SJSA1 (cell line): Measurements from ENCODE around the gene COX7A1. TPM values are rescaled to one million over a fixed set of nuclear protein-coding genes. Genes with fewer than 3 reads are reported as not detected.
A peak's percentile ranks its signal among the peaks of the same experiment; 100 is the strongest.
"Not testable (repeated sequence)": the region's sequence is repeated elsewhere in the genome, so short reads cannot be mapped to it uniquely, and the experiment has no call there.

Experiments used
- DNase-seq, 2 experiments: peaks; one replicate each; pipeline ENCODE4 v3.0.0-alpha.2; 2015 to 2020; ENCODE audit warnings: low spot score in 2 of 2, low read depth in 1 of 2
- H3K27ac ChIP-seq: fragments of 250-450 bp; sonication (Bioruptor Pico); 2 replicates; pipeline ENCODE4 v1.5.1; 2020; ENCODE audit warnings: mild to moderate bottlenecking, moderate library complexity
- H3K27me3 ChIP-seq: fragments of 250-450 bp; sonication (Bioruptor Pico); replicated peaks from 2 replicates; pipeline ENCODE4 v1.5.1; 2020; ENCODE audit warnings: mild to moderate bottlenecking, moderate library complexity
- H3K36me3 ChIP-seq: fragments of 250-450 bp; sonication (Bioruptor Pico); 2 replicates; pipeline ENCODE4 v1.5.1; 2020; ENCODE audit warnings: mild to moderate bottlenecking
- H3K4me1 ChIP-seq: fragments of 250-450 bp; sonication (Bioruptor Pico); replicated peaks from 2 replicates; pipeline ENCODE4 v1.6.1; 2021; ENCODE audit warnings: mild to moderate bottlenecking
- H3K4me3 ChIP-seq: fragments of 250-450 bp; sonication (Bioruptor Pico); 2 replicates; pipeline ENCODE4 v1.5.1; 2020; ENCODE audit warnings: mild to moderate bottlenecking
- H3K9me3 ChIP-seq: fragments of 250-450 bp; sonication (Bioruptor Pico); replicated peaks from 2 replicates; pipeline ENCODE4 v1.5.1; 2020; ENCODE audit warnings: mild to moderate bottlenecking
- total RNA-seq: library from RNA; depleted of rRNA; stranded (reverse); fragments of >200 nt; shearing (Covaris generic); gene quantifications from 2 replicates; pipeline ENCODE4 v1.2.3, GENCODE V29; 2014; rRNA removed

The COX7A1 gene
- not detected in 2 replicates for total RNA-seq

- peaks cover 25% of the 10 kb centered on the region for H3K4me1 ChIP-seq
- no peak for DNase-seq
- H3K27me3 ChIP-seq, result no peaks in the 10 kb centered on the region
- H3K9me3 ChIP-seq, result no peaks in the 10 kb centered on the region
- no peak within 1 kb of the TSS for H3K27ac ChIP-seq
- H3K36me3 ChIP-seq, result peaks cover 48% of the 10 kb centered on the region
- no peak within 1 kb of the TSS for H3K4me3 ChIP-seq
These were observed at the start of gene COX7A1 for GRCh38 chr19:36152352-36153091. COX7A1 (minus strand) TSS chr19:36152447; CDS start chr19:36152407, 40 bp downstream.

GRCh38 chr19:36201684-36202083 lies 49.4 kb upstream of the COX7A1 start:
- no peaks in the 10 kb centered on the region for H3K27me3 ChIP-seq
- no peak overlapping the region for H3K4me3 ChIP-seq
- no peak overlapping the region for H3K27ac ChIP-seq
- no peaks in the 10 kb centered on the region for H3K9me3 ChIP-seq
- no peaks in the 10 kb centered on the region for H3K36me3 ChIP-seq
- no peaks in the 10 kb centered on the region for H3K4me1 ChIP-seq
- DNase-seq, result no peak

GRCh38 chr19:36198119-36198518 lies 45.9 kb upstream of the COX7A1 start:
- DNase-seq, result no peak
- Histone ChIP-seq H3K36me3 (no peaks in the 10 kb centered on the region), H3K27ac (no peak overlapping the region), H3K9me3 (no peaks in the 10 kb centered on the region), H3K27me3 (no peaks in the 10 kb centered on the region), H3K4me3 (no peak overlapping the region), H3K4me1 (no peaks in the 10 kb centered on the region)

GRCh38 chr19:36196249-36196648 lies 44.0 kb upstream of the COX7A1 start:
- H3K27me3 ChIP-seq, result no peaks in the 10 kb centered on the region
- H3K4me1 ChIP-seq, result no peaks in the 10 kb centered on the region
- H3K4me3 ChIP-seq, result no peak overlapping the region
- H3K27ac ChIP-seq, result no peak overlapping the region
- no peak for DNase-seq
- H3K36me3 ChIP-seq, result 0 out of 2 replicates have a peak, but pooled peaks cover 2% of the 10 kb centered on the region
- no peaks in the 10 kb centered on the region for H3K9me3 ChIP-seq

- DNase-seq, H3K4me1 ChIP-seq, H3K27me3 ChIP-seq, H3K36me3 ChIP-seq, H3K27ac ChIP-seq, H3K4me3 ChIP-seq, H3K9me3 ChIP-seq: not testable (repeated sequence)
These were observed 34.5 kb upstream of the COX7A1 start for GRCh38 chr19:36186722-36187121.

GRCh38 chr19:36183245-36183628 lies 31.0 kb upstream of the COX7A1 start:
- no peak overlapping the region for H3K4me3 ChIP-seq
- H3K27me3 ChIP-seq, result no peaks in the 10 kb centered on the region
- 0 out of 2 replicates have a peak, but pooled peaks cover 2% of the 10 kb centered on the region for H3K36me3 ChIP-seq
- no peak for DNase-seq
- H3K27ac ChIP-seq, result peak overlapping the region; percentile 48
- 0 out of 2 replicates have a peak, but pooled peaks cover 3% of the 10 kb centered on the region for H3K4me1 ChIP-seq
- no peaks in the 10 kb centered on the region for H3K9me3 ChIP-seq

- peak in 1 of 2 experiments; percentile 32 for DNase-seq
- Histone ChIP-seq H3K4me1 (0 out of 2 replicates have a peak, but pooled peaks cover 3% of the 10 kb centered on the region), H3K27me3 (no peaks in the 10 kb centered on the region), H3K27ac (peak overlapping the region; percentile 48), H3K9me3 (no peaks in the 10 kb centered on the region), H3K36me3 (0 out of 2 replicates have a peak, but pooled peaks cover 2% of the 10 kb centered on the region), H3K4me3 (no peak overlapping the region)
These were observed 30.5 kb upstream of the COX7A1 start for GRCh38 chr19:36182612-36183244.

- H3K4me3 ChIP-seq, H3K27ac ChIP-seq, DNase-seq, H3K9me3 ChIP-seq, H3K27me3 ChIP-seq, H3K36me3 ChIP-seq, H3K4me1 ChIP-seq: not testable (repeated sequence)
These were observed 26.8 kb upstream of the COX7A1 start for GRCh38 chr19:36179077-36179476.

GRCh38 chr19:36173846-36174245 lies 21.6 kb upstream of the COX7A1 start:
- H3K4me1 ChIP-seq, result peaks cover 12% of the 10 kb centered on the region
- not testable (repeated sequence) for H3K36me3 ChIP-seq, H3K9me3 ChIP-seq

GRCh38 chr19:36172852-36173251 lies 20.6 kb upstream of the COX7A1 start:
- H3K27me3 ChIP-seq, result no peaks in the 10 kb centered on the region
- peaks cover 15% of the 10 kb centered on the region for H3K4me1 ChIP-seq
- DNase-seq, result no peak
- H3K4me3 ChIP-seq, result no peak overlapping the region
- H3K27ac ChIP-seq, result no peak overlapping the region
- H3K36me3 ChIP-seq, result no peaks in the 10 kb centered on the region
- H3K9me3 ChIP-seq, result no peaks in the 10 kb centered on the region

More at GRCh38 chr19:36173846-36174245, 21.6 kb upstream of the COX7A1 start:
- H3K27me3 ChIP-seq, H3K4me3 ChIP-seq, DNase-seq, H3K27ac ChIP-seq: not testable (repeated sequence)

GRCh38 chr19:36169084-36169760 lies 17.0 kb upstream of the COX7A1 start:
- no peaks in the 10 kb centered on the region for H3K27me3 ChIP-seq
- H3K36me3 ChIP-seq, result no peaks in the 10 kb centered on the region
- peaks cover 19% of the 10 kb centered on the region for H3K4me1 ChIP-seq
- H3K27ac ChIP-seq, result no peak overlapping the region
- no peak overlapping the region for H3K4me3 ChIP-seq
- no peaks in the 10 kb centered on the region for H3K9me3 ChIP-seq
- DNase-seq, result no peak

GRCh38 chr19:36163813-36164212 lies 11.6 kb upstream of the COX7A1 start:
- H3K36me3 ChIP-seq, result peaks cover 5% of the 10 kb centered on the region; the same call in 1 of the 2 replicates
- no peak for DNase-seq
- H3K27ac ChIP-seq, result no peak overlapping the region
- no peaks in the 10 kb centered on the region for H3K9me3 ChIP-seq
- no peak overlapping the region for H3K4me3 ChIP-seq
- no peaks in the 10 kb centered on the region for H3K27me3 ChIP-seq
- H3K4me1 ChIP-seq, result peaks cover 7% of the 10 kb centered on the region; the same call in 1 of the 2 replicates

GRCh38 chr19:36160821-36161596 lies 8.8 kb upstream of the COX7A1 start:
- no peak for DNase-seq
- Histone ChIP-seq H3K4me1 (no peaks in the 10 kb centered on the region), H3K27me3 (no peaks in the 10 kb centered on the region), H3K27ac (no peak overlapping the region), H3K9me3 (no peaks in the 10 kb centered on the region), H3K36me3 (peaks cover 5% of the 10 kb centered on the region; the same call in 1 of the 2 replicates), H3K4me3 (no peak overlapping the region)
